ENCODE results near the gene GPNMB.

DNA sequence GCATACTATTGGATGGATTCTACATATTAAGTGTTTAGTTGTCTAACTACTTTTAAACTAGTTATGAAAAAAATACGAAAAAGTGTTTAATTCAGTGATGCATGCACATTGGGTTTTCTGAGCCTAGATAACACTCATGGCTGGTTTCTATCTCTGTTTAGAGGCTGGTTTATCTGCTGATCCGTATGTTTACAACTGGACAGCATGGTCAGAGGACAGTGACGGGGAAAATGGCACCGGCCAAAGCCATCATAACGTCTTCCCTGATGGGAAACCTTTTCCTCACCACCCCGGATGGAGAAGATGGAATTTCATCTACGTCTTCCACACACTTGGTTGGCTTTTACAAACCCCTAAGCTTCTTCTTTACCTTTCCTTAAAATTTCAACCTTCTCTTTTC, 10.2 kb downstream of the GPNMB start:
- TF ChIP-seq, protein P1, sequence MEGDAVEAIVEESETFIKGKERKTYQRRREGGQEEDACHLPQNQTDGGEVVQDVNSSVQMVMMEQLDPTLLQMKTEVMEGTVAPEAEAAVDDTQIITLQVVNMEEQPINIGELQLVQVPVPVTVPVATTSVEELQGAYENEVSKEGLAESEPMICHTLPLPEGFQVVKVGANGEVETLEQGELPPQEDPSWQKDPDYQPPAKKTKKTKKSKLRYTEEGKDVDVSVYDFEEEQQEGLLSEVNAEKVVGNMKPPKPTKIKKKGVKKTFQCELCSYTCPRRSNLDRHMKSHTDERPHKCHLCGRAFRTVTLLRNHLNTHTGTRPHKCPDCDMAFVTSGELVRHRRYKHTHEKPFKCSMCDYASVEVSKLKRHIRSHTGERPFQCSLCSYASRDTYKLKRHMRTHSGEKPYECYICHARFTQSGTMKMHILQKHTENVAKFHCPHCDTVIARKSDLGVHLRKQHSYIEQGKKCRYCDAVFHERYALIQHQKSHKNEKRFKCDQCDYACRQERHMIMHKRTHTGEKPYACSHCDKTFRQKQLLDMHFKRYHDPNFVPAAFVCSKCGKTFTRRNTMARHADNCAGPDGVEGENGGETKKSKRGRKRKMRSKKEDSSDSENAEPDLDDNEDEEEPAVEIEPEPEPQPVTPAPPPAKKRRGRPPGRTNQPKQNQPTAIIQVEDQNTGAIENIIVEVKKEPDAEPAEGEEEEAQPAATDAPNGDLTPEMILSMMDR (IDR thresholded peaks at IDR 0.05; ENCODE audit: low read depth, low read length, poor library complexity, severe bottlenecking), result no peak
- TF ChIP-seq EZH2phosphoT487 (IDR thresholded peaks at IDR 0.05; ENCODE audit: borderline replicate concordance, low read length), result no peak

Measured in DOHH2 (cell line).